HepG2 (cell line): Measurements from ENCODE around the gene CCND1. TPM values are rescaled to one million over a fixed set of nuclear protein-coding genes. Genes with fewer than 3 reads are reported as not detected.

Experiments
- ARID5B ChIP-seq: IDR thresholded peaks from 2 replicates; pipeline ENCODE4 v1.4.0; 2020; ENCODE audit warnings: mild to moderate bottlenecking, missing genetic modification reagents
- BHLHE40 ChIP-seq: IDR thresholded peaks from 2 replicates; pipeline ENCODE4 v1.6.1; 2011; ENCODE audit warnings: low read length, improper control_type of control experiment
- FOXP1 ChIP-seq, 2 experiments: fragments of 450-650 bp in 1 of 2; IDR thresholded peaks; 2 replicates each; pipeline ENCODE4 v1.6.1; 2017 to 2018; ENCODE audit warnings: antibody characterized with exemption in 1 of 2
- JUN ChIP-seq: sonication (generic); formaldehyde crosslinking; IDR thresholded peaks from 2 replicates; pipeline ENCODE4 v1.4.0; 2020; ENCODE audit warnings: mild to moderate bottlenecking, missing genetic modification reagents
- MIER3 ChIP-seq: IDR thresholded peaks from 2 replicates; pipeline ENCODE4 v1.6.1; 2016; ENCODE audit warnings: missing compliant biosample characterization, borderline replicate concordance
- NFIB ChIP-seq: sonication (generic); formaldehyde crosslinking; IDR thresholded peaks from 2 replicates; pipeline ENCODE4 v1.9.0; 2021; ENCODE audit warnings: missing genetic modification reagents, mild to moderate bottlenecking, borderline replicate concordance
- POLR2AphosphoS2 ChIP-seq: IDR thresholded peaks from 2 replicates; pipeline ENCODE4 v1.6.1; 2011; ENCODE audit warnings: low read depth, low read length, improper control_type of control experiment
- PREB ChIP-seq: sonication (generic); formaldehyde crosslinking; IDR thresholded peaks from 2 replicates; pipeline ENCODE4 v1.4.0; 2020; ENCODE audit warnings: missing genetic modification reagents
- SIN3B ChIP-seq: fragments of 150-350 bp; IDR thresholded peaks from 2 replicates; pipeline ENCODE4 v1.6.1; 2014; ENCODE audit warnings: low read length
- SMC3 ChIP-seq: IDR thresholded peaks from 2 replicates; pipeline ENCODE4 v1.6.1; 2011; ENCODE audit warnings: low read length, improper control_type of control experiment
- SP140L ChIP-seq: sonication (generic); formaldehyde crosslinking; IDR thresholded peaks from 2 replicates; pipeline ENCODE4 v1.4.0; 2020; ENCODE audit warnings: missing genetic modification reagents, borderline replicate concordance
- SP4 ChIP-seq: sonication (generic); formaldehyde crosslinking; IDR thresholded peaks from 2 replicates; pipeline ENCODE4 v1.8.1; 2023; ENCODE audit warnings: mild to moderate bottlenecking, missing genetic modification reagents
- SRSF1 ChIP-seq: fragments of 200-400 bp; formaldehyde crosslinking; optimal IDR thresholded peaks from 2 replicates; pipeline ENCODE3; 2017; ENCODE audit warnings: mild to moderate bottlenecking, low read depth, low read length, moderate library complexity
- ZBTB14 ChIP-seq: sonication (generic); formaldehyde crosslinking; IDR thresholded peaks from 2 replicates; pipeline ENCODE4 v1.4.0; 2020; ENCODE audit warnings: missing genetic modification reagents
- polyA plus RNA-seq, 8 experiments: library from polyadenylated mRNA; depleted of rRNA in 3 of 8; stranded (reverse) in 7 of 8; unstranded in 1 of 8; fragments of >200 nt; fragmentation: Illumina TruSeq in 4 of 8; extraction: Trizol in 4 of 8; gene quantifications; 2 replicates each; pipeline versions ENCODE4 v1.2.1 to v1.2.3, GENCODE V29; 2011 to 2016; ENCODE audit warnings: low read depth in 4 of 8, missing spikeins in 1 of 8, mixed read lengths in 1 of 8; ENCODE audit not compliant: insufficient read depth in 1 of 8
- total RNA-seq, 5 experiments: library from RNA; depleted of rRNA; stranded (reverse); fragments of >200 nt; fragmentation: Illumina TruSeq; extraction: Trizol; gene quantifications; 2 replicates each; pipeline ENCODE4 v1.2.3, GENCODE V29; 2016; ENCODE audit warnings: low read depth in 1 of 5
- TF ChIP-seq, protein P1 (sequence below): sonication (generic); formaldehyde crosslinking; IDR thresholded peaks from 2 replicates; pipeline ENCODE4 v1.4.0; 2020; ENCODE audit warnings: missing genetic modification reagents
- TF ChIP-seq, protein P2 (sequence below): sonication (generic); formaldehyde crosslinking; IDR thresholded peaks from 2 replicates; pipeline ENCODE4 v1.4.0; 2020; ENCODE audit warnings: missing genetic modification reagents
- TF ChIP-seq, protein P3 (sequence below): sonication (generic); formaldehyde crosslinking; IDR thresholded peaks from 2 replicates; pipeline ENCODE4 v1.4.0; 2020; ENCODE audit warnings: missing genetic modification reagents

Gene CCND1
- total and polyA plus RNA-seq, 2 of the 13 experiments (the other 11 are each of a cell fraction or from before 2014, with no cell fraction given) = 107 to 136 TPM

- TF ChIP-seq JUN = no peak
- TF ChIP-seq SRSF1 = no peak
- TF ChIP-seq, protein P1, sequence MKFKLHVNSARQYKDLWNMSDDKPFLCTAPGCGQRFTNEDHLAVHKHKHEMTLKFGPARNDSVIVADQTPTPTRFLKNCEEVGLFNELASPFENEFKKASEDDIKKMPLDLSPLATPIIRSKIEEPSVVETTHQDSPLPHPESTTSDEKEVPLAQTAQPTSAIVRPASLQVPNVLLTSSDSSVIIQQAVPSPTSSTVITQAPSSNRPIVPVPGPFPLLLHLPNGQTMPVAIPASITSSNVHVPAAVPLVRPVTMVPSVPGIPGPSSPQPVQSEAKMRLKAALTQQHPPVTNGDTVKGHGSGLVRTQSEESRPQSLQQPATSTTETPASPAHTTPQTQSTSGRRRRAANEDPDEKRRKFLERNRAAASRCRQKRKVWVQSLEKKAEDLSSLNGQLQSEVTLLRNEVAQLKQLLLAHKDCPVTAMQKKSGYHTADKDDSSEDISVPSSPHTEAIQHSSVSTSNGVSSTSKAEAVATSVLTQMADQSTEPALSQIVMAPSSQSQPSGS (CRISPR knock-in tag) = peak; percentile 50
- TF ChIP-seq ARID5B (CRISPR knock-in tag) = peak; percentile 63; the same call in 1 of the 2 replicates
- no peak for TF ChIP-seq BHLHE40
- TF ChIP-seq SP140L (CRISPR knock-in tag) = no peak
- TF ChIP-seq, protein P2, sequence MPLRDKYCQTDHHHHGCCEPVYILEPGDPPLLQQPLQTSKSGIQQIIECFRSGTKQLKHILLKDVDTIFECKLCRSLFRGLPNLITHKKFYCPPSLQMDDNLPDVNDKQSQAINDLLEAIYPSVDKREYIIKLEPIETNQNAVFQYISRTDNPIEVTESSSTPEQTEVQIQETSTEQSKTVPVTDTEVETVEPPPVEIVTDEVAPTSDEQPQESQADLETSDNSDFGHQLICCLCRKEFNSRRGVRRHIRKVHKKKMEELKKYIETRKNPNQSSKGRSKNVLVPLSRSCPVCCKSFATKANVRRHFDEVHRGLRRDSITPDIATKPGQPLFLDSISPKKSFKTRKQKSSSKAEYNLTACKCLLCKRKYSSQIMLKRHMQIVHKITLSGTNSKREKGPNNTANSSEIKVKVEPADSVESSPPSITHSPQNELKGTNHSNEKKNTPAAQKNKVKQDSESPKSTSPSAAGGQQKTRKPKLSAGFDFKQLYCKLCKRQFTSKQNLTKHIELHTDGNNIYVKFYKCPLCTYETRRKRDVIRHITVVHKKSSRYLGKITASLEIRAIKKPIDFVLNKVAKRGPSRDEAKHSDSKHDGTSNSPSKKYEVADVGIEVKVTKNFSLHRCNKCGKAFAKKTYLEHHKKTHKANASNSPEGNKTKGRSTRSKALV (CRISPR knock-in tag) = no peak
- no peak for TF ChIP-seq PREB (CRISPR knock-in tag)
- no peak for TF ChIP-seq SMC3
- no peak for TF ChIP-seq ZBTB14 (CRISPR knock-in tag)
- no peak for TF ChIP-seq SIN3B
- TF ChIP-seq NFIB (CRISPR knock-in tag) = no peak
- TF ChIP-seq FOXP1 (IDR thresholded peaks at IDR 0.05) = no peak
- peak; percentile 48 for TF ChIP-seq FOXP1 (CRISPR knock-in tag; IDR thresholded peaks at IDR 0.05)
- TF ChIP-seq, protein P3, sequence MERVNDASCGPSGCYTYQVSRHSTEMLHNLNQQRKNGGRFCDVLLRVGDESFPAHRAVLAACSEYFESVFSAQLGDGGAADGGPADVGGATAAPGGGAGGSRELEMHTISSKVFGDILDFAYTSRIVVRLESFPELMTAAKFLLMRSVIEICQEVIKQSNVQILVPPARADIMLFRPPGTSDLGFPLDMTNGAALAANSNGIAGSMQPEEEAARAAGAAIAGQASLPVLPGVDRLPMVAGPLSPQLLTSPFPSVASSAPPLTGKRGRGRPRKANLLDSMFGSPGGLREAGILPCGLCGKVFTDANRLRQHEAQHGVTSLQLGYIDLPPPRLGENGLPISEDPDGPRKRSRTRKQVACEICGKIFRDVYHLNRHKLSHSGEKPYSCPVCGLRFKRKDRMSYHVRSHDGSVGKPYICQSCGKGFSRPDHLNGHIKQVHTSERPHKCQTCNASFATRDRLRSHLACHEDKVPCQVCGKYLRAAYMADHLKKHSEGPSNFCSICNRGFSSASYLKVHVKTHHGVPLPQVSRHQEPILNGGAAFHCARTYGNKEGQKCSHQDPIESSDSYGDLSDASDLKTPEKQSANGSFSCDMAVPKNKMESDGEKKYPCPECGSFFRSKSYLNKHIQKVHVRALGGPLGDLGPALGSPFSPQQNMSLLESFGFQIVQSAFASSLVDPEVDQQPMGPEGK (CRISPR knock-in tag) = peak; percentile 81
- no peak; the same call in 1 of the 2 replicates for TF ChIP-seq SP4 (CRISPR knock-in tag)
- no peak for TF ChIP-seq POLR2AphosphoS2
- TF ChIP-seq MIER3 (CRISPR knock-in tag) = no peak
These were observed 59.6 kb downstream of the CCND1 start (continued) for GRCh38 chr11:69700278-69701140.
